Measurements from ENCODE around the gene LMNTD1. TPM values are rescaled to one million over a fixed set of nuclear protein-coding genes. Genes with fewer than 3 reads are reported as not detected.

LMNTD1 gene
- total and polyA plus RNA-seq, 4 donors, result not detected

DNA sequence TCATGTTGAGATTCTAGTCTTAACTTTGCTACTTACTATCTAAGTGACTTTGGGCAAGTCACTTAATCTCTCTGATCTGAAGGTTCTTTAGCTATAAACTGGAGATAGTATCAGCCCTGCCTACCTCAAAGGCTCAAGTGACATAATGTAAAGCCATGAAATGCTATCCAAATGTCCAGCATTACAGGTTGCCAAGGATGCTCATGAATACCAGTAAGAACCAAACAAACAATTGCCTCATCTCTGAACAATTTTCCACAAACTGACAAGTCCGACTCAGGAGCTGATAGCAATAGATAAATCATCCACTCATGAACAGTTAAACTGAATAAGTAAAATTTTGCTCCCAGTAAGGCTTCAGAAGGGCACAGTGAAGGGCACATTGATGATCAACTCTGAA is 51.5 kb downstream of the LMNTD1 start:
- Histone ChIP-seq H3K4me1 (ENCODE audit: control insufficient read depth in 4 of 4, insufficient read depth in 4 of 4, low read length in 3 of 4) (peaks cover 0 to 7% (median 4%) of the 10 kb centered on the region in 4 donors), H3K27me3 (ENCODE audit: control insufficient read depth in 4 of 4, insufficient read depth in 4 of 4, low read length in 3 of 4) (no peaks in the 10 kb centered on the region), H3K9ac (ENCODE audit: low read depth in 1 of 2, low read length in 2 of 2) (no peak overlapping the region), H3K9me3 (ENCODE audit: control insufficient read depth in 4 of 4, low read length in 3 of 4) (peaks cover 0 to 1% (median 0%) of the 10 kb centered on the region in 4 donors), H3K36me3 (ENCODE audit: control insufficient read depth in 4 of 4, insufficient read depth in 3 of 4, low read depth in 1 of 4, low read length in 3 of 4) (no peaks in the 10 kb centered on the region), H3K4me3 (ENCODE audit: low read depth in 1 of 3, low read length in 3 of 3) (no peak overlapping the region), H3K27ac (ENCODE audit: low read depth in 1 of 2, low read length in 2 of 2) (no peak overlapping the region)
- TF ChIP-seq HNF4A (conservative IDR thresholded peaks at IDR 0.05), result peak; percentile 46 to 48
- TF ChIP-seq, protein P1, sequence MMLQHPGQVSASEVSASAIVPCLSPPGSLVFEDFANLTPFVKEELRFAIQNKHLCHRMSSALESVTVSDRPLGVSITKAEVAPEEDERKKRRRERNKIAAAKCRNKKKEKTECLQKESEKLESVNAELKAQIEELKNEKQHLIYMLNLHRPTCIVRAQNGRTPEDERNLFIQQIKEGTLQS (IDR thresholded peaks at IDR 0.05), result no peak
- 32% methylated on average over 1 of the region's 1 CpG for WGBS
- DNase-seq (ENCODE audit: low spot score), result no peak

DNA sequence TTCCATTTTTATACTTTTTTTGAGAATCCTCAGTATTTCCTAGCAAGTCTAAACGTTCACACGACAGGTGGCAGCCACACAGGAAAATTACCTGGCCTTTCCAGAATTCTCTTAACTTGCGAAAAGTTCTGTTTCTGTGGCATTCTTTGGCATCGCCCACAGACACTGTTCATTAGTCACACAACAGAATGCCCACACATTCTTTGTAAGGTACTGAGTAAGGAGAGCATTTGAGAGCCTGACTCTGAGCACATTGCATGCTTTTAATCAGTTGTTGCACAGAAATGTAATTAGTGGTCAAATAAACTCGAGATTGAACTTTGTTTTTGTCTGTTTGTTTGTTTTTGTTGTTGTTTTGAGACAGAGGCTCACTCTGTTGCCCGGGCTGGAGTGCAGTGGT is 52.4 kb downstream of the LMNTD1 start:
- peaks cover 0 to 7% (median 4%) of the 10 kb centered on the region in 4 donors for H3K4me1 ChIP-seq (ENCODE audit: control insufficient read depth in 4 of 4, insufficient read depth in 4 of 4, low read length in 3 of 4)
- DNase-seq (ENCODE audit: low spot score), result no peak
- no peaks in the 10 kb centered on the region for H3K36me3 ChIP-seq (ENCODE audit: control insufficient read depth in 4 of 4, insufficient read depth in 3 of 4, low read depth in 1 of 4, low read length in 3 of 4)
- 78% methylated on average over 6 of the region's 6 CpGs for WGBS
- no peak overlapping the region for H3K9ac ChIP-seq (ENCODE audit: low read depth in 1 of 2, low read length in 2 of 2)
- TF ChIP-seq HNF4A (conservative IDR thresholded peaks at IDR 0.05), result no peak
- no peak for TF ChIP-seq RXRA (IDR thresholded peaks at IDR 0.05)
- no peak for TF ChIP-seq GABPA (IDR thresholded peaks at IDR 0.05 in 1 of 2, conservative IDR thresholded peaks at IDR 0.05 in 1 of 2)
- TF ChIP-seq, protein P2, sequence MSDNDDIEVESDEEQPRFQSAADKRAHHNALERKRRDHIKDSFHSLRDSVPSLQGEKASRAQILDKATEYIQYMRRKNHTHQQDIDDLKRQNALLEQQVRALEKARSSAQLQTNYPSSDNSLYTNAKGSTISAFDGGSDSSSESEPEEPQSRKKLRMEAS (IDR thresholded peaks at IDR 0.05), result no peak
- H3K4me3 ChIP-seq (ENCODE audit: low read depth in 1 of 3, low read length in 3 of 3), result no peak overlapping the region
- H3K27me3 ChIP-seq (ENCODE audit: control insufficient read depth in 4 of 4, insufficient read depth in 4 of 4, low read length in 3 of 4), result no peaks in the 10 kb centered on the region
- peaks cover 0 to 1% (median 0%) of the 10 kb centered on the region in 4 donors for H3K9me3 ChIP-seq (ENCODE audit: control insufficient read depth in 4 of 4, low read length in 3 of 4)
- no peak overlapping the region for H3K27ac ChIP-seq (ENCODE audit: low read depth in 1 of 2, low read length in 2 of 2)

DNA sequence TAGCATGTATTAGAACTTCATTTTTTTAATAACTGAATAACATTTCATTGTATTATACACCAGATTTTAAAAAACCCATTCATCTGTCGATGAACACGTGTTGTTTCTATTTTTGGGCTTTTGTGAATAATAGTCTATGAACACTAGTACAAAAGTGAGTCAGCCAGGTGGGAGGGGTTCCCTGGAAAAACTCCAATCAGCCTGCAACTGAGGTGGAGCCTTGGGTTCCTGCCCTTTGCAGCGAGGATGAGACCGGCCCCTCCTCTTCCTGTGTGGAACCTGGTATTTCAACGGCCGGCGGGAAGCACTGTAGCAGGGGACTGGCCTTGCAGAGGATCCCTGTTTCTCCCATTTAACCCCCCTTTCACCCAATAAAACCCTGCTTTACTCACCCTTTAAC is 56.1 kb downstream of the LMNTD1 start:
- H3K27ac ChIP-seq (ENCODE audit: low read depth in 1 of 2, low read length in 2 of 2), result no peak overlapping the region
- no peak for TF ChIP-seq FOXA1 (IDR thresholded peaks at IDR 0.05)
- no peak for TF ChIP-seq HNF4G (IDR thresholded peaks at IDR 0.05)
- TF ChIP-seq SP1 (IDR thresholded peaks at IDR 0.05), result no peak
- TF ChIP-seq NR2F2 (IDR thresholded peaks at IDR 0.05), result no peak
- TF ChIP-seq GABPA (IDR thresholded peaks at IDR 0.05 in 1 of 2, conservative IDR thresholded peaks at IDR 0.05 in 1 of 2), result no peak
- TF ChIP-seq FOXA2 (IDR thresholded peaks at IDR 0.05), result no peak
- TF ChIP-seq, protein P1 (IDR thresholded peaks at IDR 0.05), result no peak
- TF ChIP-seq, protein P3, sequence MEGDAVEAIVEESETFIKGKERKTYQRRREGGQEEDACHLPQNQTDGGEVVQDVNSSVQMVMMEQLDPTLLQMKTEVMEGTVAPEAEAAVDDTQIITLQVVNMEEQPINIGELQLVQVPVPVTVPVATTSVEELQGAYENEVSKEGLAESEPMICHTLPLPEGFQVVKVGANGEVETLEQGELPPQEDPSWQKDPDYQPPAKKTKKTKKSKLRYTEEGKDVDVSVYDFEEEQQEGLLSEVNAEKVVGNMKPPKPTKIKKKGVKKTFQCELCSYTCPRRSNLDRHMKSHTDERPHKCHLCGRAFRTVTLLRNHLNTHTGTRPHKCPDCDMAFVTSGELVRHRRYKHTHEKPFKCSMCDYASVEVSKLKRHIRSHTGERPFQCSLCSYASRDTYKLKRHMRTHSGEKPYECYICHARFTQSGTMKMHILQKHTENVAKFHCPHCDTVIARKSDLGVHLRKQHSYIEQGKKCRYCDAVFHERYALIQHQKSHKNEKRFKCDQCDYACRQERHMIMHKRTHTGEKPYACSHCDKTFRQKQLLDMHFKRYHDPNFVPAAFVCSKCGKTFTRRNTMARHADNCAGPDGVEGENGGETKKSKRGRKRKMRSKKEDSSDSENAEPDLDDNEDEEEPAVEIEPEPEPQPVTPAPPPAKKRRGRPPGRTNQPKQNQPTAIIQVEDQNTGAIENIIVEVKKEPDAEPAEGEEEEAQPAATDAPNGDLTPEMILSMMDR (IDR thresholded peaks at IDR 0.05; ENCODE audit: low read depth, low read length, missing input control), result no peak
- no peak for TF ChIP-seq JUND (IDR thresholded peaks at IDR 0.05)
- no peaks in the 10 kb centered on the region for H3K36me3 ChIP-seq (ENCODE audit: control insufficient read depth in 4 of 4, insufficient read depth in 3 of 4, low read depth in 1 of 4, low read length in 3 of 4)
- H3K9ac ChIP-seq (ENCODE audit: low read depth in 1 of 2, low read length in 2 of 2), result no peak overlapping the region
- H3K27me3 ChIP-seq (ENCODE audit: control insufficient read depth in 4 of 4, insufficient read depth in 4 of 4, low read length in 3 of 4), result no peaks in the 10 kb centered on the region
- no peak for DNase-seq (ENCODE audit: low spot score)
- H3K4me3 ChIP-seq (ENCODE audit: low read depth in 1 of 3, low read length in 3 of 3), result no peak overlapping the region
- peaks cover 0 to 1% (median 0%) of the 10 kb centered on the region in 4 donors for H3K9me3 ChIP-seq (ENCODE audit: control insufficient read depth in 4 of 4, low read length in 3 of 4)
- 85% methylated on average over 7 of the region's 7 CpGs for WGBS
- H3K4me1 ChIP-seq (ENCODE audit: control insufficient read depth in 4 of 4, insufficient read depth in 4 of 4, low read length in 3 of 4), result peaks cover 0 to 3% (median 0%) of the 10 kb centered on the region in 4 donors

All from liver (tissue), 9 donors.